ENCODE measurements around the gene SLC11A1. TPM values are rescaled to one million over a fixed set of nuclear protein-coding genes. Genes with fewer than 3 reads are reported as not detected.

The SLC11A1 gene
- total RNA-seq, 1 experiment from 2014 or later = 1.2 TPM

DNA sequence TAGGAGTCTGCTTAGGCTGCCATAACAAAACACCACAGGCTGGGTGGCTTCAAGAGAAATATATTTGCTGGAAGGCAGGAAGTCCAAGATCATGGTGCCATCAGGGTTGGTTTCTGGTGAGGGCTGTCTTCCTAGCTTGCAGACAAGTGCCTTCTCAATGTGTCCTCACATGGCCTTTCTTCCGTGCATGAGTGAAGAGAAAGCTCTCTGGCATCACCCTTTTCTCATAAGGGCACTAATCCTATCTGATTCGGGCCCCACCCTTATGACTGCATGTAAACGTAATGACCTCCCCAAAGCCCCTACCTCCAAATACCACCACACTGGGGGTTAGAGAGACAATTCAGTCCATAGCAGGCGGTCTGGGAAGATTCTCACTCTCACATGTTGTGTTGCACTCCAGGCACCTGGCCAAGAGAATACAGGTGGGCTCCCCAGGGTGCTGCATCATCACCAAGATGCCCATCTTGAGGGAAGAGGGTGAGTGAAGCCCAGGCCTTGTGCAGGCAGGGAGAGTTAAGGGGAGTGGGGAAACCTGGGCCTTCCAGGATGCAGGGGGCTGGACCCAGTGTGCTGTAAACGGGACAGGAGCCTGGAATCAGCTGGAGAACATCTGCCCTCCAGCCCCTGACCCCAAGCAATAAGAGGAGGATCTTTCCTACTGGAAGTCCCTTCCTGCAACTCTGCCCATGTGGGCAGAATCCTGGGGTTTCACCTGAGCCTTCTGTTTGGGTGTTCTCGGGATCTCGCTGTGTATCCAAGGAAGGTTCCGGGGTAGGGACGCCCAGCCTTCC is 15.3 kb upstream of the SLC11A1 start:
- DNase-seq (ENCODE audit: extremely low read depth, low read depth) = peak; percentile 16

DNA sequence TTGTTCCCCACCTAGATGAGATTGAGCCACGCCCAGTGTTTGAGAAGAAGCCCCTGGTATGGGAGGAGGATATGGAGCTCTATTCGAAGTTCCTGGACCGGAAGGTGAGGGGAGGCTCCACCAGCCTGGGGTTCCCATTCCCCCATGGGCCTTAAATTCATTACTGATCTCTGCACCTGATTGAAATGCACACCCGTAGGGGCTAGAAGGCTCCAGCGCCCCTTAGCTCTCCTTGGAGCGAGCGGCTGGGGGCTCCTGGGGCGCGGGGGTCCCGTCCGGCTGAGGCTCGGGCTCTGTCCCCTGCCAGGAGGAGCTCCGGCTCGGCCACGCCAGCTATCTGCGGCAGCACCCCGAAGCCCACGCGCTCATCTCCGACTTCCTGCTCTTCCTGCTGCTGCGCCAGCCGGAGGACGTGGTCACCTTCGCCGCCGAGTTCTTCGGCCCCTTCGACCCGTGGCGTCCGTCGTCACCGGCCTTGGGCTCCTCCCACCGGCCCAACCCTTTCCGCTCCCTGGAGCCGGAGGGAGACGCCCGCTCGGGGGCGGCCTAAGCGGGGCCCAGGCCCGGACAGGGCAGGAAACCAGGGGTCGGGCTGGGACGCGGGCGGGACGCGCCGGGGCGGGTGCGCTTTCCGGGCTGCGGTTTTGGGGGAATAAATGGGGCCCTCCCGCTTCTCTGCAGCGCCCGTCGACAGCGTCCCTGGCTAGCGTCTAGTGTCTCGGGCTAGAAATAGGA is 14.5 kb upstream of the SLC11A1 start:
- DNase-seq (ENCODE audit: extremely low read depth, low read depth) = peak; percentile 75

DNA sequence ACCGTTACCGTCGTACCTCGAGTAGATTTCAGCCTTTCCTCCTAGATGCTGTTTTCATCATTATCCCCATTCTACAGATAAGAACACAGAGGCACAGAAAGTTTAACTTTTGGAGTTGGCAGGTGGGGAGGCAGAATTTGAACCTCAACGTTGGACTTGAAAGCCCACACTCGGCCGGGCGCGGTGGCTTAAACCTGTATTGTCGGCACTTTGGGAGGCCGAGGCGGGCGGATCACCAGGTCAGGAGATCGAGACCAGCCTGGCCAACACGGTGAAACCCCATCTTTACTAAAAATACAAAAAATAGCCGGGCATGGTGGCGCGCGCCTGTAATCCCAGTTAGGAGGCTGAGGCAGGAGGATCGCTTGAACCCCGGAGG is 13.9 kb upstream of the SLC11A1 start:
- no peak for DNase-seq (ENCODE audit: extremely low read depth, low read depth)

DNA sequence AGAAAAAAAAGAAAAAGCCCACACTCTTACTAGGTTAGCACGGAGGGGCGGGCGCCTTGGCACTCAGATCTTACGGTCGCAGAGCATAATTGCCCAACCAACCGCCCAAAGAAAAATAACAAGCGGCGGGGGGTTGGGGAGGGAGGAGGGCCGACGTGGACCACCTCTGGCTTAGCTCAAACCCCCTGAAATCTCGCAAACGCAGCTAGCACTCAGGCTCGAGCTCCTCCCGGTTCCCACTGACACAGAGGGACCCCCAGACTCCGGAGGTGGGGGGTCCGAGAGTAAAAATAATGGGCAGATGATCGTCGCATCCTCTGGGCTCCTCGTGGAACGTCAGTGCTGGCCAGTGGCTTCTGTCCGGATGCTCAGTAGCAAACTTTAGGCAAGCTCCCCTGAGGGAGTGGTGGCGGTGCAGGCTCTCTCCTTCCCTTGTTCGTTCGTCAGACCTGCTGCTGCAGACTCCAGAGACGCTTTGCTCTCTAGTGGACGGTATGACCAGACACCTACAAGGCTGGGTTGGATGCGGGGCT is 13.4 kb upstream of the SLC11A1 start:
- no peak for DNase-seq (ENCODE audit: extremely low read depth, low read depth)

DNA sequence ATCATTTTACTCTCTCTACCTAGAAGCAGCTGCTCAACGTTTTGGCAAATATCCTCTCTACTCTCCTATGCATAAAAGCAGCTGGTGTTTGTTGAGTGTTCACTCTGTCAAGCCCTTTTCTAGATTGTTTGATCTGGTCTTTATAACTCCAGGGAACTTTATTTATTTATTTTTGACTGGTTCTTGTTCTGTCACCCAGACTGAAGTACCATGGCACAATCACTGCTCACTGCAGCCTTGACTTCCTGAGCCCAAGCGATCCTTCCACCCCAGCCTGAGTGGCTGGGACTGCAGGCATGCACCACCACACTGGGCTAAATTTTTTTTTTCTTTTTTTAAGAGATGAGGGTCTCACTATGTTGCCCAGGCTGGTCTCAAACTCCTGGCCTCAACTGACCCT is 12.7 kb upstream of the SLC11A1 start:
- DNase-seq (ENCODE audit: extremely low read depth, low read depth) = no peak

DNA sequence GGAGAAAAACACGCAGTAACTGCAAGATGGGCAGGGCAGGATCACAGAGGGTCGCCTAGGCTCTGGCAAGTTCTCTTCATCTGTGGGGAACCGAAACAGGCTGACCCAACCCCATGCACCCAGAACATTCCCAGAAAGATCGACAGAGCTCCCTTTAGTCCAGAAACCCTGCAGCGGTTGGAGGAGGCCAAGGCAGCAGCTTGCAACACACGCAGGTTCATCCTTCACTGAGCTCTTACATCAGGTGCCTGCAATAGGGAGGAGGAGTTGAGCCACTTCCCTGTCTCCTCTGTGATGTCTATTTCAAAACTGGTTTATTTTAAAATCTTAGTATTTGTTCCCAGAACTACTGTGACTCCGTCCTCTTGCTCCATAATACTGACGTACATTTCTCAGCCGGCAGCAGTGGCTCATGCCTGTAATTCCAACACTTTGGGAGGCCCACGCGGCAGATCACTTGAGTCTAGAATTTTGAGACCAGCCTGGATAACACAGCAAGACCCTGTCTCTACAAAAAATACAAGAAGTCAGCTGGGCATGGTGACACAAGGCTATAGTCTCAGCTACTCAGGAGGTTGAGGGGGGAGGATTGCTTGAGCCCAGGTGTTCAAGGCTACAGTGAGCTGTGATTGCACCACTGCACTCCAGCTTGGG is 11.5 kb upstream of the SLC11A1 start:
- DNase-seq (ENCODE audit: extremely low read depth, low read depth) = no peak

DNA sequence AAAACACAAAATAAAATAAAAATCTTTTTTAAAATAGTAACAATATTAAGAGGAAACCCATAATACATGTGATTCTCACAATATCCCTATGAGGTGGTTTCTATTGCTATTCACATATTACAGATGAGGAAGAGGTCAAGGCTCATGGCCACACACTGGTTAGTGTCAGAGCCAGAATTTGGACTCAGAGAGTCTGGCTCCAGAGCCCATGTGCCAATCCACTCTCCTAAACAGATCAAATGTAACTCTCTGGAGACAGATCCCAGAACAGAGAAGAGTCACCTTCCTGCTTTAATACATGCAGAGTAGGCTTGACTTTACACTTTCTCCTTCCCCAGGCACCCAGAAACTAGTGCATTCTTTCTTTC is 10.1 kb upstream of the SLC11A1 start:
- no peak for DNase-seq (ENCODE audit: extremely low read depth, low read depth)

DNA sequence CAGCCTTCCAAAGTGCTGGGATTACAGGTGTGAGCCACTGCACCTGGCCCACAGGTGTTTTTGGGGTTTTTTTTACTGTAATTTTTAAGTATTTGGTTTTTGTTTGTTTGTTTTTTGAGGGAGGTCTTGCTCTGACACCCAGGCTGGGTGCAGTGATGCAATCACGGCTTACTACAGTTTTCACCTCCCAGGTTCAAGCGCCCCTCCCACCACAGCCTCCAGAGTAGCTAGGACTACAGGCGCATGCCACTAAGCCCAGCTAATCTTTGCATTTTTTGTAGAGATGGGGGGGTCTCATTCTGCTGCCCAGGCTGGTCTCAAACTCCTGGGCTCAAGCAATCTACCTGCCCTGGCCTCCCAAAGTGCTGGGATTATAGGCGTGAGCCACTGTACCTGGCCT is 7.3 kb upstream of the SLC11A1 start:
- DNase-seq (ENCODE audit: extremely low read depth, low read depth) = no peak

DNA sequence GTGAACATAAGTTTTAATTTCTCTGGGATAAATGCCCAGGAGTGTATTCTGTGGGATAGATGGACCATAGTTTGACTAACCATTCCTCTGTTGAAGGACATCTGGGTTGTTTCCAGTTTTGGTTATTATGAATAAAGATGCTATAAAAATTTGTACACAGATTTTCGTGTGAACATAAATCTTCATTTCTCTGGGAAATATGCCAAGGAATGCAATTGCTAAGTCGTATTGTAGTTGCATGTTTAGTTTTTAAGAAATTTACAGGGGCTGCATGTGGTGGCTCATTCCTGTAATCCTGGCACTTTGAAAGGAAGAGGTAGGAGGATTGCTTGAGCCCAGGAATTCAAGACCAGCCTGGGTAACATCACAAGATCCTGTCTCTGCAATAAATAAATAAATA is 6.9 kb upstream of the SLC11A1 start:
- no peak for DNase-seq (ENCODE audit: extremely low read depth, low read depth)

DNA sequence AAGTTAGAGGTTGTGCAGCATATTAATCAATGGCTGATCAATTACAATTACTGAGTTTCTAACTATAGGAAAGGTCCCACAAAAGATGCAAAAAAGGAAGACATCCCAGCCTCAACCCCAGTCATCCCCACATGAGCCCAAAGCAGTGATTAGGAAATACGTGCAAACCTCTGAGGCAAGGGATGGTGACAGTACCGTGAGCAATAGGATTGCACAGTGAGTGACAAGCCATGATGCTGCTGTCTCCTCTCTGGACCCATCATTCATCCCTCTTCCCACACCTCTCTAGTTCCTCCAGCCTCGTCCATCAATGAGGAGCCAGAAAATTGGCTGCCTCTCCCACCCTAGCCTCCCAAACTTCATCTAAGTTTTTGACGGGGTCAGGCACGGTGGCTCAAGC is 4.0 kb upstream of the SLC11A1 start:
- DNase-seq (ENCODE audit: extremely low read depth, low read depth) = no peak

DNA sequence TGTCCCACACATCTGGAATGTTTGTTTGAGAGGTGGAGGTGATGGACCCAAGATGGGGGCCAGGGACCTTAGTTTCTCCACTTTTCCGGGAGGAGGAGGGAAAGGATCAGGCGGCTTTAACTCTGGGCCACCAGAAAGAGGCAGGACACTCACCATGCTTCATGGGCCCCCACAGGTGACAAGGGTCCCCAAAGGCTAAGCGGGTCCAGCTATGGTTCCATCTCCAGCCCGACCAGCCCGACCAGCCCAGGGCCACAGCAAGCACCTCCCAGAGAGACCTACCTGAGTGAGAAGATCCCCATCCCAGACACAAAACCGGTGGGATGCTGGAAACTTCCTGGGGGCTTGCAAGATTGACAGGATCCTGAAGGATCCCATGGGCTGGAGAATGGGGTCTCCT is 712 bp downstream of the SLC11A1 start:
- DNase-seq (ENCODE audit: extremely low read depth, low read depth) = no peak

DNA sequence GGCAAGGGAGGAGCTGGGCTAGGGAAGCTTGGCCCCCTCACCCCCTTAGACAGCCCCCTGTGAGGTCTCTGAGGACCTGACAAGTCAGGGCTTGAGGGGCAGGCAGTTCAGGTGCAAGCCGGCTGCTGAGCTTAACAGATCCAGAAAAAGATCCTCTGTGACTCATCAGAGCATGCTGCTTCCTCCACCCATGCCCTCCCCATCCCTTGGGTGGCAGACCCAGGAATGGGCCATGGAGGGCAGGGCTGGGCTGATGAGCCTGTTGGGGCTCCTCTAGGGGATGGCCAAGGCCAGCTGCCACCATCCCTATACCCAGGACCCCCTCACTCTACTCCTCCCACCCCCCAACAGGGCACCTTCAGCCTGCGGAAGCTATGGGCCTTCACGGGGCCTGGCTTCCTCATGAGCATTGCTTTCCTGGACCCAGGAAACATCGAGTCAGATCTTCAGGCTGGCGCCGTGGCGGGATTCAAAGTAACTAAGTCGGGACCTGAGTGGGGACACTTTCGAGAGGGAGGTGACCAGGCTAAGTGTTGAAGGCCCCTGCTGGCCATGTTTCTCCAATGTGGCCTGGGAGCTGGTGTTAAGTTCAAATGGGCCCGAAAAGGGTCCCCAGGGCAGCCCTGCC is 1.9 kb downstream of the SLC11A1 start:
- no peak for DNase-seq (ENCODE audit: extremely low read depth, low read depth)

DNA sequence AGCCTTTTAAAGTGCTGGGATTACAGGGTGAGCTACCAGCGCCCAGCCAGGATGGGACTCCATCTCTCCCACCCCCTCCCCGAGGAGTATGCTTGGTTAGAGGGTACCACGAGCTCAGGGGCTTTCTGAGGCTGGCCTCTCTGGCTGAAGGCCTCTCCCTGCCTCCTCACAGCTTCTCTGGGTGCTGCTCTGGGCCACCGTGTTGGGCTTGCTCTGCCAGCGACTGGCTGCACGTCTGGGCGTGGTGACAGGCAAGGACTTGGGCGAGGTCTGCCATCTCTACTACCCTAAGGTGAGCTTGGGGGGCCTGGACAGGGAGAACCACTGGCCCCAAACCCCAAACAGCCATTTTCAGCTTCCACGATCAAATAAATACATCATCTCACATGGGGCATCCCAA is 2.9 kb downstream of the SLC11A1 start:
- DNase-seq (ENCODE audit: extremely low read depth, low read depth) = no peak

DNA sequence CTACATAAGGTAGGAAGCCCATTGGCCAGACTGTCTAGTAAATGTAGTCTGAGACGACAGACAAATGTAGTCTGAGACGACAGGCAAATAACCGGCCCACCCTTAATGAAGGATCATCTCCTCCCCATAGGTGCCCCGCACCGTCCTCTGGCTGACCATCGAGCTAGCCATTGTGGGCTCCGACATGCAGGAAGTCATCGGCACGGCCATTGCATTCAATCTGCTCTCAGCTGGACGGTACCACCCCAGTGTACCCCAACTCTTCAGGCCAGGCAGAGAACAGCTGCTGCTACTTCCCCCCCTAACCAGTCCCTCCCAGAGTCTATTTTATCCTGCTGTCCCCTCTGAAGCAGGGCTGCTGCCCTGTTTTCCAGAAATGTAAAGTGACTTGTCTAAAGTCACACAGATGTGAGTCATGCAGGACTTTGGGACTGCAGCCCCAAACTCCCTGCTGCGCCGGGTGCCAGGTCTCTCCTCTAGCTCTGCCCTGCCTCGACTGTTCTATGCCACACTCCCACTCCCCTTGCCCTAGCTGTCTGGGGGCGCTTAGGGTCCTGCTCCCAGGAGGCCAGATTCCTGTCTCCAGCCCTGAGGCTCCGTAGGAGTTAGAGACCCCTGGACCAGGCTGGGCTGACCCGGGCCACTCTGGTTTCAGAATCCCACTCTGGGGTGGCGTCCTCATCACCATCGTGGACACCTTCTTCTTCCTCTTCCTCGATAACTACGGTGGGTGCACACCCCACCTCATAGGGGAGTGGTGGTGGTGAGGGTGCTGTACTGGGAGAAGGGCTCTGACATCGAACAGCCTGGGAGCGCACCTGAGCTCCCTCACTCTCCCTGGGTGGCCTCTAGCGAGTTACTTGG is 4.7 kb downstream of the SLC11A1 start:
- DNase-seq (ENCODE audit: extremely low read depth, low read depth) = no peak

DNA sequence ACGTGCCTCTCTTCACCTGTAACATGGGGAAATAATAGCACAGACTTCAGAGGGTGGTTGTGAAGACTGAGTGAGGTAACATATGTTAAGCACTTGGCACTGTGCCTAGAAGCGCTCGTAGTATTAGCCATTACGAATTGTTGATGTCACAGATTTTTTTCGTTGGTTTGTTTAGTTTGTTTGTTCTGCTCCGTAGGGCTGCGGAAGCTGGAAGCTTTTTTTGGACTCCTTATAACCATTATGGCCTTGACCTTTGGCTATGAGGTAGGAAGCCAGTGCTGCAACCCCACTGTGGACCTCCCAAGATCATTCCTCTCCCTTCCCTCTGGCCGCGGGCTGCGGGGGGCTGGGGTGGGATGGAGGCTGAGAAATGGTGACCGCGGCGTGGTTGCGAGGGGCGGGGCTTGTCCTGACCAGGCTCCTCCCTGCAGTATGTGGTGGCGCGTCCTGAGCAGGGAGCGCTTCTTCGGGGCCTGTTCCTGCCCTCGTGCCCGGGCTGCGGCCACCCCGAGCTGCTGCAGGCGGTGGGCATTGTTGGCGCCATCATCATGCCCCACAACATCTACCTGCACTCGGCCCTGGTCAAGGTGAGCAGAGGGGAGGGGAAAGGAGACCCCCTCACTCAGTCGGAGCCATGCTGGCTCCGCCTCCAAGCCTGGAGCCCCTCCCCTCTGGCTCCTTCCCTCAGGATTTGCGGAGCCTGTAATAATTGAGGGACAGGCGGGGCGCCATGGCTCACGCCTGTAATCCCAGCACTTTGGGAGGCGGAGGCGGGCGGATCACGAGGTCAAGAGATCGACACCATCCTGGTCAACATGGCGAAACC is 5.5 kb downstream of the SLC11A1 start:
- DNase-seq (ENCODE audit: extremely low read depth, low read depth) = peak; percentile 45

DNA sequence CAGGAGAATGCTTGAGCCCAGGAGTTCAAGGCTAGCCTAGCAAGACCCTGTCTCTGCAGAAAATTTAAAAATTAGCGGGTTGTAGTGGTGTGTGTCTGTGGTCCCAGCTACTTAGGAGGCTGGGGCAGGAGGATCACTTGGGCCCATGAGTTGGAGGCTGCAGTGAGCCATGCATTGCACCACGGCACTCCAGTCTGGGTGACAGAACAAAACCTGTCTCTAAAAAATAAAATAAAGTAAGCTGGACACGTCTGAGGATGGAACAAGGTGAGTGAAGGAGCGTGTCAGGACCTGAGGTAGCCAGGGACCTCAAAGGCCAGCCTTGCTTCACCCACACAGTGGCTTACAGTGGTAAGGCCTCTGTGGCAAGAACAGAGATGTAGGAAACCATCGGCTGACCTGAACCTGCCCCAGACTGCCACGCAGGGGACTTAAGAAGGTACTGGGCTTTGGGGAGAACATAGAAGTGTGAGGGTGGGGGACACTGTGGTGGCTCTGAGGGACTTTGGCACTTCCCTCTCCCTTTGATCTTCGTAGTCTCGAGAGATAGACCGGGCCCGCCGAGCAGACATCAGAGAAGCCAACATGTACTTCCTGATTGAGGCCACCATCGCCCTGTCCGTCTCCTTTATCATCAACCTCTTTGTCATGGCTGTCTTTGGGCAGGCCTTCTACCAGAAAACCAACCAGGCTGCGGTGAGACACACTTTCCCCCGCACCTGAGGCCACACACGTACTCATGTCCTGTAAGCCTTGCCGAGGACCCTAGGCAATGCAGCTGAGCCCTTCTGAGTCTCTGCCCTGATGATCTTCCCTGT is 7.5 kb downstream of the SLC11A1 start:
- no peak for DNase-seq (ENCODE audit: extremely low read depth, low read depth)

DNA sequence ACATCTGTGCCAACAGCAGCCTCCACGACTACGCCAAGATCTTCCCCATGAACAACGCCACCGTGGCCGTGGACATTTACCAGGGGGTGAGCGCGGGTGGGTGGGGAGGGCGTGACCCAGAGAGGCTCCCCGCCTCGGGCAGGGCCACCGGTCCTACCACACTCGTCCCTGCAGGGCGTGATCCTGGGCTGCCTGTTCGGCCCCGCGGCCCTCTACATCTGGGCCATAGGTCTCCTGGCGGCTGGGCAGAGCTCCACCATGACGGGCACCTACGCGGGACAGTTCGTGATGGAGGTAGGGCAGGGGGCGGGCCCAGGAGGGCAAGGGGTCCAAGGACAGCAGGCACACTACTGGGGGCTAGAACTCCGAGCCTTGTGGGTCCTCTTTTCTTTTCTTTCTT is 9.1 kb downstream of the SLC11A1 start:
- no peak for DNase-seq (ENCODE audit: extremely low read depth, low read depth)

DNA sequence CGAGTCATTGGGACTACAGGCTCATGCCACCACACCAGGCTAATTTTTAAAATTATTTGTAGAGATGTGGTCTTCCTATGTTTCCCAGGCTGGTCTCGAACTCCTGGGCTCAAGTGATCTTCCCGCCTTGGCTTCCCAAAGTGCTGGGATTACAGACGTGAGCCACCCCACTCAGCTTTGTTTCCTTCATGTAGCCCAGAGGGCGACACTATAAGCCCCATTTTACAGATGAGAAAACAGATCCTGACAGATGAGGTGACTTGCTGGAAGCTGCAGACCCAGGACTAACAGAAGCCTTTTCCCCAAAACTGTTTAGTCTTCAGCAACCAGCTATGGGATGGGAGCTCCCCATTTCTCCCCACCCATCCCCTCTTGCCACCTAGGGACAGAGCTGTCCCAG is 10.4 kb downstream of the SLC11A1 start:
- DNase-seq (ENCODE audit: extremely low read depth, low read depth) = no peak

Measured in NCI-H460 (cell line).